Measurements from ENCODE around the gene ETDB. TPM values are rescaled to one million over a fixed set of nuclear protein-coding genes. Genes with fewer than 3 reads are reported as not detected.

Gene ETDB
- total RNA-seq, 2 donors from 2014 or later = not detected

DNA sequence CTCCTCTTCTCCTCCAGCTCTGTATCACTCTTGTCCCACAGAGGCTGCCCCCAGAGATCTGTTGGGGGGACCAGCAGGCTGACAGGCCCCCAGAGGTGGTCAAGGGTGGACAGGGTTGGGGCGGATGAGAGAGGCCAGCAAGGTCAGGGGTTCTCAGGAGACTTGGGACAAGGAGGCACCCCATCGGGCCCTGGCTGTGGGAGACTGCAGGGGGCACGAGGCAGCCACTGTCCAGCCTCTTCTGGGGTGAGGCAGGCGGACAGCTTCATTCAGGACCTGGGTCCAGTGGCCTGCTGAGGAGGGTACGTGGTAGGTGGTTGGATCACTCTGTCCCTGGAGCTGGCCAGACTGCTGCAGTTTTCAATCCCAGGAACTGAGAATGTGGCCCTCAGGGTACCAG lies 24.6 kb downstream of the ETDB start:
- H3K36me3 ChIP-seq = no peaks in the 10 kb centered on the region
- H3K4me1 ChIP-seq (replicated peaks) = no peaks in the 10 kb centered on the region
- no peak overlapping the region for H3K27ac ChIP-seq
- intact Hi-C loops (cut with DNase I) = no loop called here
- H3K4me3 ChIP-seq = no peak overlapping the region
- WGBS = 100% methylated on average over 1 of the region's 5 CpGs
- TF ChIP-seq POLR2A (IDR thresholded peaks at IDR 0.05) (no peak), POLR2AphosphoS5 (IDR thresholded peaks at IDR 0.05) (no peak)
- TF ChIP-seq, protein P1, sequence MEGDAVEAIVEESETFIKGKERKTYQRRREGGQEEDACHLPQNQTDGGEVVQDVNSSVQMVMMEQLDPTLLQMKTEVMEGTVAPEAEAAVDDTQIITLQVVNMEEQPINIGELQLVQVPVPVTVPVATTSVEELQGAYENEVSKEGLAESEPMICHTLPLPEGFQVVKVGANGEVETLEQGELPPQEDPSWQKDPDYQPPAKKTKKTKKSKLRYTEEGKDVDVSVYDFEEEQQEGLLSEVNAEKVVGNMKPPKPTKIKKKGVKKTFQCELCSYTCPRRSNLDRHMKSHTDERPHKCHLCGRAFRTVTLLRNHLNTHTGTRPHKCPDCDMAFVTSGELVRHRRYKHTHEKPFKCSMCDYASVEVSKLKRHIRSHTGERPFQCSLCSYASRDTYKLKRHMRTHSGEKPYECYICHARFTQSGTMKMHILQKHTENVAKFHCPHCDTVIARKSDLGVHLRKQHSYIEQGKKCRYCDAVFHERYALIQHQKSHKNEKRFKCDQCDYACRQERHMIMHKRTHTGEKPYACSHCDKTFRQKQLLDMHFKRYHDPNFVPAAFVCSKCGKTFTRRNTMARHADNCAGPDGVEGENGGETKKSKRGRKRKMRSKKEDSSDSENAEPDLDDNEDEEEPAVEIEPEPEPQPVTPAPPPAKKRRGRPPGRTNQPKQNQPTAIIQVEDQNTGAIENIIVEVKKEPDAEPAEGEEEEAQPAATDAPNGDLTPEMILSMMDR (IDR thresholded peaks at IDR 0.05) = no peak
- no peaks in the 10 kb centered on the region for H3K27me3 ChIP-seq (replicated peaks; ENCODE audit: insufficient read depth)
- no peaks in the 10 kb centered on the region for H3K9me3 ChIP-seq
- DNase-seq (ENCODE audit: low spot score) = no peak

DNA sequence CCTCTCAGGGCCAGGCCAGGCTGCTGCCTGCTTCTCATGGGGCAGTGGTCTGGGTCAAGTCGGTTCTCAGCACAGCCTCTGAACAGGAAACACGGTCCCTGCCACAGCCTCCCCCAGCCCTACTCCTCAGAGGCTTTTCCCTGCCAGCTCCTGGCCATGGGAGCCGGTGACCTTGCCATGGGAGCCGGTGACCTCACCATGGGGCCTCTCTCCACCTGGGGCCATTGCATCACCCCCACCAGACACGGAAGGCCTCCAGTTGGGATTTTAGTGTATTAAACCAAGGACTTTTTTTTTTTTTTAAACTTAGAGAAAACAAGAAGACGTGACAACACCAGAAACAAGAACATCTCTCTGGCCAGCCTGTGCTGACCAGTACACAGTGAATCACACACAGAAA lies 25.6 kb downstream of the ETDB start:
- 83% methylated on average over 6 of the region's 6 CpGs for WGBS
- no peaks in the 10 kb centered on the region for H3K4me1 ChIP-seq (replicated peaks)
- H3K27ac ChIP-seq = no peak overlapping the region
- H3K36me3 ChIP-seq = no peaks in the 10 kb centered on the region
- no peak for DNase-seq (ENCODE audit: low spot score)
- no peaks in the 10 kb centered on the region for H3K27me3 ChIP-seq (replicated peaks; ENCODE audit: insufficient read depth)
- intact Hi-C loops (cut with DNase I) = no loop called here
- TF ChIP-seq POLR2A (IDR thresholded peaks at IDR 0.05) (no peak), POLR2AphosphoS5 (IDR thresholded peaks at IDR 0.05) (no peak)
- TF ChIP-seq, protein P1 (IDR thresholded peaks at IDR 0.05) = no peak
- no peak overlapping the region for H3K4me3 ChIP-seq
- H3K9me3 ChIP-seq = no peaks in the 10 kb centered on the region

DNA sequence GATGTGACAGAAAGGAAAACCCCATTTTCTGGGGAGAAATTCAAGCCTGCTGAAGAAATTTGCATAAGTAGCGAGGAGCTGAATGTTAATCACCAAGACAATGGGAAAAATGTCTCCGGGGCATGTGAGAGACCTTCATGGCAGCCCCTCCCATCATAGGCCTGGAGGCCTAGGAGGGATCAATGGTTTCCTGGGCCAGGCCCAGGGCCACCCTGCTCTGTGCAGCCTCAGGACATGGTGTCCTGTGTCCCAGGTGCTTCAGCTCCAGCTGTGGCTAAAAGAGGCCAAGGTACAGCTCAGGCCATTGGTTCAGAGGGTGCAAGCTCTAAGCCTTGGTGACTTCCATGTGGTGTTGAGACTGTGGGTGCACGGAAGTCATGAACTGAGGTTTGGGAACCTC lies 31.2 kb downstream of the ETDB start:
- DNase-seq (ENCODE audit: low spot score) = no peak
- no peak overlapping the region for H3K27ac ChIP-seq
- no peaks in the 10 kb centered on the region for H3K4me1 ChIP-seq (replicated peaks)
- no peak overlapping the region for H3K4me3 ChIP-seq
- H3K9me3 ChIP-seq = no peaks in the 10 kb centered on the region
- intact Hi-C loops (cut with DNase I) = loop anchor here (5.0 kb wide), 1 partner anchor 122 kb away; no protein-coding TSS in a partner anchor
- H3K36me3 ChIP-seq = no peaks in the 10 kb centered on the region
- TF ChIP-seq, protein P1 (IDR thresholded peaks at IDR 0.05) = no peak
- TF ChIP-seq POLR2A (IDR thresholded peaks at IDR 0.05) = no peak
- no peak for TF ChIP-seq POLR2AphosphoS5 (IDR thresholded peaks at IDR 0.05)
- 69% methylated on average over 2 of the region's 3 CpGs for WGBS
- no peaks in the 10 kb centered on the region for H3K27me3 ChIP-seq (replicated peaks; ENCODE audit: insufficient read depth)

DNA sequence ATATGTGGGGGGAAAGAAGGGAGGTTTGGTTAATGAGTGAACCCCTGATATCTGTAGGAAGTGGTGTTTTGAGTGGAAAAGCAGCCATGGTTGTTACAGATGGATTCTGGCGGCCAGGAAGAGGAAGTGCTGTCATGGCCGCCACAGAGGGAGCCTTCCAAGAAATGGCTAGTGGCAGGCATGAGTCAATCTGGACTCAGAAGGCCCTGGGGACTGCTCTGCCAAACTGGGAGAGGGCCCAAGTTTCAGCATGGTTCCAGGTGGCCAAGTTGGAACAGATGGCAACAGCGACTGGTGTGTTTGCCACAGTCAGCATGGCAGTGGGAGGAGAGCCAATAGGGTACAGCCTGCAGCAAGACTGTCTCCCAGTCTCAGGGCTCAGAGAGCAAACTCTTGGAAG lies 32.5 kb downstream of the ETDB start:
- Histone ChIP-seq H3K4me3 (no peak overlapping the region), H3K27me3 (replicated peaks; ENCODE audit: insufficient read depth) (no peaks in the 10 kb centered on the region), H3K36me3 (no peaks in the 10 kb centered on the region), H3K9me3 (no peaks in the 10 kb centered on the region), H3K27ac (no peak overlapping the region), H3K4me1 (replicated peaks) (no peaks in the 10 kb centered on the region)
- no peak for TF ChIP-seq POLR2AphosphoS5 (IDR thresholded peaks at IDR 0.05)
- no peak for TF ChIP-seq POLR2A (IDR thresholded peaks at IDR 0.05)
- TF ChIP-seq, protein P1 (IDR thresholded peaks at IDR 0.05) = no peak
- intact Hi-C loops (cut with DNase I) = loop anchor here (5.0 kb wide), 1 partner anchor 121 kb away; no protein-coding TSS in a partner anchor
- 90% methylated on average over 2 of the region's 3 CpGs for WGBS
- DNase-seq (ENCODE audit: low spot score) = no peak

DNA sequence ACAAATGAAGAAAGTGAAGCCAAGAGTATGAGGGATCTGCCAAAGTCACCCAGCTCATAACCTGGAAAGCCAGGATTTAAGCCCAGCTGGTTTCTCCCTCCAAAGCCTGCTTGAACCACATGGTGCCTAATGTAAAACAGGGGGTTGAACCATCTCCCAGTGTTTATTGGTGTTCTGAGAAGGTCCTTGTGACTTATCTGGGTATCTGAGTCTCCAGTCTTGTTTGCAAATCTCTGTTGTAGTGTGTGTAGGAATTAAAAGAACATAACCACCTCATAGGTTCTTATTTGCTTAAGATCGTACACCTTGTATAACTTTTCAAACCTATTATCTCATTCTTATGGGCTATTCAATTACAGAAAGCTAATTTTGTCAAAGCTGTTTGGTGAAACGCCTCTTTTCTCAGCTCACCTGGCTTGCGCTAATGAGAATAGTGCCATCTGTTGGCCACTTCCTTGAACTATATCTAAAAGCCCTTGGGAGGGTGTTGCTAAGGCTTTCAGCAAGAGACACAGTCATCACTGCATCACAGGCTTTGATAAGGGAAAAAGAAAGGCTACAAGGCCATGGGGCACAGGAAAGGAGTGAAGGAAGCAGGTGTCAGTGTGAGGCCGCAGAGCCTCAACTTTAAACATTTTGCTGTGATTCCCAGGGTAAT lies 34.0 kb downstream of the ETDB start:
- H3K4me1 ChIP-seq (replicated peaks) = no peaks in the 10 kb centered on the region
- H3K27me3 ChIP-seq (replicated peaks; ENCODE audit: insufficient read depth) = no peaks in the 10 kb centered on the region
- no peak overlapping the region for H3K4me3 ChIP-seq
- DNase-seq (ENCODE audit: low spot score) = peak; percentile 28
- WGBS = 3% methylated on average over 4 of the region's 4 CpGs
- no peaks in the 10 kb centered on the region for H3K9me3 ChIP-seq
- no peak overlapping the region for H3K27ac ChIP-seq
- intact Hi-C loops (cut with DNase I) = loop anchor here (5.0 kb wide), 1 partner anchor 119 kb away; no protein-coding TSS in a partner anchor
- TF ChIP-seq POLR2A (IDR thresholded peaks at IDR 0.05) (no peak), POLR2AphosphoS5 (IDR thresholded peaks at IDR 0.05) (no peak)
- TF ChIP-seq, protein P1 (IDR thresholded peaks at IDR 0.05) = peak in 3 of 4 experiments; percentile 33 to 51 (median 37)
- H3K36me3 ChIP-seq = no peaks in the 10 kb centered on the region

Measured in prostate gland (tissue), 2 donors.